Measurements from ENCODE around the gene PLEKHA1.

Gene PLEKHA1

GRCh38 chr10:122373108-122373507 is 1.4 kb upstream of the PLEKHA1 start:
- TF ChIP-seq CTCF (conservative IDR thresholded peaks at IDR 0.05): no peak
- H3K27ac ChIP-seq: peak overlapping the region; percentile 77; the same call in 1 of the 2 replicates

- H3K27ac ChIP-seq: peak overlapping the region; percentile 77; the same call in 1 of the 2 replicates
- TF ChIP-seq CTCF (conservative IDR thresholded peaks at IDR 0.05): no peak
These were observed 787 bp upstream of the PLEKHA1 start for GRCh38 chr10:122373721-122374120.

GRCh38 chr10:122374859-122375678 is 561 bp downstream of the PLEKHA1 start:
- no peak for TF ChIP-seq CTCF (conservative IDR thresholded peaks at IDR 0.05)
- peak overlapping the region; percentile 77 for H3K27ac ChIP-seq

GRCh38 chr10:122375679-122376160 is 1.2 kb downstream of the PLEKHA1 start:
- peak overlapping the region; percentile 77 for H3K27ac ChIP-seq
- TF ChIP-seq CTCF (conservative IDR thresholded peaks at IDR 0.05): no peak

- no peak overlapping the region; the same call in 1 of the 2 replicates for H3K27ac ChIP-seq
- TF ChIP-seq CTCF (conservative IDR thresholded peaks at IDR 0.05): no peak
These were observed 2.0 kb downstream of the PLEKHA1 start for GRCh38 chr10:122376364-122376961.

- no peak overlapping the region for H3K27ac ChIP-seq
- no peak for TF ChIP-seq CTCF (conservative IDR thresholded peaks at IDR 0.05)
These were observed 4.5 kb downstream of the PLEKHA1 start for GRCh38 chr10:122379041-122379440.

GRCh38 chr10:122379537-122379936 is 5.0 kb downstream of the PLEKHA1 start:
- no peak overlapping the region for H3K27ac ChIP-seq
- TF ChIP-seq CTCF (conservative IDR thresholded peaks at IDR 0.05): no peak

All from VCaP (cell line).